GM21619 (cell line): ENCODE data around the gene GFOD2.
A peak's percentile ranks its signal among the peaks of the same experiment; 100 is the strongest.

Experiments
- ATAC-seq: cut with Tn5 transposase; IDR thresholded peaks from one replicate; pipeline ENCODE4 v1.9.1; 2021; ENCODE audit not compliant: unreplicated experiment

Gene GFOD2

GRCh38 chr16:67660564-67661028 lies 58.5 kb downstream of the GFOD2 start, which contains the start of gene PARD6A:
TSS of gene PARD6A (plus strand) at chr16:67660960. CDS start at chr16:67661039, 79 bp downstream.
- peak; percentile 70 for ATAC-seq

DNA sequence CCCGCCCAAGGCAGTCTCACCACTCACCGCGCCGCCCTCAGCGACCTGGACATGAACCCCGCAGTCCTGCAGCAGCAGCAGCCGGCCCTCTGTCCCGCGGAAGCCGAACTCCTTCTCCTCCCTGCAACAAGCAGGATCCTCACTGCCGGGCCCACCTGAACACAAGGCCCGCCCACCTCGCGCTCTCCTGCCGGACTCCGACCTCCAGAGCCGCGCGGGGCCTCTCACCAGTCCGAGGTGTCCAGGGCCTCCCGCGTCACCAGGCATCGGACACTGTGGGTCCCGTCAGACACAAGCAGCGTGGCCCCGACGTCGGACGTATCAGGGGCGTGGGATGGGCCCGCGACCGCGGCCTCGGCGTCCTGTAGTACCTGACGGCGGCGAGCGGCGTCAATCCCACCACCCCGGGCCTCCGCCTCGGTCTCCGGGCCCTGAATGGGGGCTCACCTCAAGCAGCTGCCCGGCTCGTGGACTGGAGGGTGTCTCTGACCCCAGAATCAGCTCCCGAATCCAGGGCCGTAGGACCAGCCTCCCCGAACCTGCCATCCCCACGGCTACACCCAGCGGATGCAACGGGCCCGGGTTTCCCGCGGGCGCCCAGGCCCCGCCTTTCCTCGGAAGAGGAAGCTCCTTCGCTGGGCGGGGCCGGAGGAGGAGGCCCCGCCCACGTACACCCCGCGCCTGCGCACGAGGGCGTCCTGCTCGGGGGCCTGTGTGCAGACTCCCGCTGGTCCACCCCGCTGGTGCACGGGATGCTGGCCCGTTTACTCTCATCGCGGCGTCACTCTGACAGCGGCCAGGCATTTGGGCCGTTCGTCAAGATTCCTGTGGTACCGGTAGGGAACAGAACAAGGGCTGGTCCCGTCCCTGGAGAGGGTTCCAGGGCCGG lies 59.2 kb downstream of the GFOD2 start, which contains the start of gene ACD:
TSS of gene ACD (minus strand) at position 586 of the 889 bp plus-strand sequence. CDS start at position 546, 40 bp downstream.
- ATAC-seq, result peak; percentile 49

DNA sequence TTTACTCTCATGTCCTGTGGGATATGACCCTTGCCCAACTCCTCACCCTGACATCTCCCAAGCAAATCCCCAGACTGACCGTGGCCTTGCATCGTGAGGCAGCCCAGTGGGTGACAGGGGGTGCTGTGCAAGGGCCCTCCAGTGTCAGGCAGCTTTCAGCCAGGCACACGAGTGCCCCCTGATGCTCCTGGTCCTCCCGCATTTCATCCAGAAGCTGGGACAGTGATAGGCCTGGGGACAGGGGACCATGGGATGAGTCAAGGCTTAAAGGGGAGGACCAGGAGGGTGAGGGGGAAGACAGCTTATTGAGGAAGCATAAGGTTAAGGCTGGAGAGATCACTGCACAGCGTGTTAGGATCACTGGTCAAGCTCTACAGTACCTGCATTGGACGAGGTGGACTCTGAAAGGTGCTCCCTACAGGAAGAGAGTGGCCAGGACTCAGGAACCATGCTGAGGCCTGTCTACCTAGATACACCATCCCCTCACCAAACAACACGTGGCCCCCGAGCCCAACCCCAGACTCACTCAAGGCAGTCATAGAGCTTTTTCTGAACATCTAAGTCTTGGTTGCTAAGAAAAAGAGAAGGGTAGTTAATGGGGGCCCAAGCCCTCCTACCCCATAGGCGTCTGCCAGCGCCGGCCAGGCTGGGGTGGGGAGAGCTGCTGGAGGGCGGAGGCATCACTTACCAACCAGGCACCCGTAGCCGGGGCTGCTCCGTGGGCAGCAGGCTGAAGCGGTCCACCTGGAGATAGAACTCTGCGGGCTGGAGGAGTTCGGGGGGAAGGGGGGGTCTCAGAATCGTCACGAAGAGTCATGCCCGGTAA lies 60.1 kb downstream of the GFOD2 start:
- ATAC-seq, result no peak

DNA sequence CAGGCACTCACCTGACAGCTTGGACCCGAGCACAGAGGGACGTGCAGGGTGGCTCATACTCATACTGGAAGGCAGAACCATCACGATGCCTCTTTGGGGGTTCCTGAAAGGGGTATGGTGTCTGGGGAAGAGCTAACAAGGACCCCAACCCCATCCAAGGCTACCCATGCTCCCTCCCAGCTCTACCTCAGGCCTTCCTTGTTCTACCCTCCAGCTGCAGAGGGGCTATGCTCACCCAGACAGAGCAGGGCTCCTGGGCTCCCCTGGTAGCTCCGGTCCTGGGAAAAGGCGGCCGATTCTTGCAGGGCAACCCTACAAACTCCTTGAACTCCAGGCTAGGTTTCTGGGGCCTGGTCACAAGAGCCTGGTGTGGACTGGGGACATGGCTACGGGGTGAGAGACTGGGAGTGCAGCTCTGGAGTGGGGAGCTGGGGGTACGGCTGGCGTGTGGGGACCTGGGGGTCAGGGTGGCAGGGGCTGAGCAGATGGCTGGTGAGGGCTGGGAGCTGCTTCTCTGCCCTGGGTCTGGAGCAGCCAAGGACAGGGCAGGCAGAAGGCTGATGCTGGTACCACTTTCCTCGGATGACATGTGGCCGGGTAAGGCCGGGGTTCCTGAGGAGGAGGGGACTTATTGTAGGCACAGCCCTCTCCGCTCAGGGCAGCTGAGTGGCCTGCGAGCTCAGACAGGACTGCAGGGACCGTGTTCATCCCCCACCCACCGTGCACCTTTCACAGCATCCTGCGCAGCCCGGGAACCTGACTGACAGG lies 61.2 kb downstream of the GFOD2 start:
- ATAC-seq, result no peak

- ATAC-seq, result no peak
These were observed 62.0 kb downstream of the GFOD2 start for GRCh38 chr16:67657017-67657608.

- no peak for ATAC-seq
These were observed 62.6 kb downstream of the GFOD2 start for GRCh38 chr16:67656344-67657016.

DNA sequence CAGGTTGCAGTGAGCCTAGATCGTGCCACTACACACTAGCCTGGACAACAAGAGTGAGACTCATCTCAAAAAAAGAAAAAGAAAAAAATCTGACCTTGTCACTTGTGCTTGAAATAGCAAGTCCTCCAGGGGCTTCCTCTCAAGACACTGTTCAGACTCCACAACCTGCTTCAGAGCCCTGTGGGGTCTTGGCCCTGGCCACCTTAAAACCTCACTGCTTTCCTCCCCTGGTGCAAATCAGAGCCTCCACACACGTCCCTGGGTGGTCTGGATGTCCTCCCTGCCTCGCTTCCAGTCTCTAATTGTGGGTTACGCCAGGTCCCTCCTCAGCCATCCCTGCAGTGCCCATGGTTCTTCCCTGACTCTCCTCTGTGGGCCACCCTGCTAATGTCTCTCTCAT lies 63.8 kb downstream of the GFOD2 start:
- no peak for ATAC-seq

DNA sequence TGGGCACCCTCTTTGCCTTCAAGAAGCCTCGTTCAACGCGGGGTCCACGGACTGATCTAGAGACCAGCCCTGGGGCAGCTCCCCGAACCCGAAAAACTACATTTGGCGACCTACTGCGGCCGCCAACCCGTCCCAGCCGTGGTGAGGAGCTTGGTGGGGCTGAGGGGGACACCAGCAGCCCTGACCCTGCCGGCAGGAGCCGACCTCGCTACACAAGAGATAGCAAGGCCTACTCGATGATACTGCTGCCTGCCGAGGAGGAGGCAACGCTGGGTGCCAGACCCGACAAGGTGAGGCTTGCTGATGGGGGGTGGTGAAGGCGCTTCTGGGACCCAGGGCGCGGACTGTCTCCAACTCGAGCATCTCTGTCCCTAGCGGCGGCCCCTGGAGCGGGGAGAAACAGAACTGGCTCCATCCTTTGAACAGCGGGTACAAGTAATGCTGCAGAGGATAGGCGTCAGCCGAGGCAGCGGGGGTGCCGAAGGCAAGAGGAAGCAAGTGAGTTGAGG lies 64.7 kb downstream of the GFOD2 start:
- ATAC-seq, result no peak

- ATAC-seq, result no peak
These were observed 65.2 kb downstream of the GFOD2 start for GRCh38 chr16:67653789-67654402.

DNA sequence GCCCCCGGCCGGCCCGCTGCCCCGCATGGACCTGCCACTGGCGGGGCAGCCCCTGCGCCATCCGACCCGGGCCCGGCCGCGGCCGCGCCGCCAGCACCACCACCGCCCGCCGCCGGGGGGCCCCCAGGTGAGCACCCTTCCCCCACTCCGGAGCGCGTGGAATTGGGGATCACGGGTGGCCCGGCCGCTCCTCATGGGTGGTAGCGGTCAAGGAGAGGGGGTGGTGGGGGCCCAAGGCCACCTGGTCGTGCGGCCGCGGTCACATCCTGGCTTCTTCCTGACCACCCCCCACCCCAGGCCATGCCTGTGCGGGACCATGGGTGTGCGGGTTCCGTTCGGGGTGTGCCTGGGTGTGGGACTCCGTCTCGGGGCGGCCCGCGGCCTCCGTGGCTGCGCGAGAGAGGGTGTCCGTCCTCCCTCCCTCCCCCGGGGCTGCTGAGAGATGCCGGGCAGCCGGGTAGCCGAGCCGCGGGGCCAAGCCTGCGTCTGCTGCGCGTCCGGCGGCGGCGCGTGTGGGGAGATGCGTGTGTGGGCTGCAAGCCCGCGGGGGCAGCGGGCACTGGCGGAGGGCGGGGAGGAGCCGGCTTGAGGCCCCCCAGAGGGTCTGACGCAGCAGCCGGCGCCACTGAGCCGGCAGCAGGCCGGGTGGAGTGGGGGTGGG lies 65.9 kb downstream of the GFOD2 start:
- no peak for ATAC-seq

- ATAC-seq, result no peak
These were observed 66.5 kb downstream of the GFOD2 start for GRCh38 chr16:67652578-67653127.

DNA sequence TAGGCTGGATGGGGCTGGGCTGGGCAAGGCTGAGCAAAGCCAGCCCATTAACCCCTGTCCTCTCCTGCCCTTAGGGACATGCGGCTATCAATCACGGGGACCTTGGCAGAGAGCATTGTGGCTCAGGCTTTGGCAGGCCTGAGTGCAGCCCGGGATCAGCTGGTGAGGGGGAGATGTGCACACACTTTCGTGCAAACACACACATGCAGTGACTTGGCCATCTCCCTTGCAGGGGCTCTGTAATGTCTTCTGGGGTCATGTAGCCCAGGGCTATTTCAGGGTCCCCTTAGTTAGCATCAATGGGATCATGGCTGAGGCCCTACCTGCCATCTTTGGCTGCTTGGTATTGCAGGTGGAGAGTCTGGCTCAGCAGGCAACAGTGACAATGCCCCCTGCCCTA lies 67.3 kb downstream of the GFOD2 start:
- ATAC-seq, result no peak

DNA sequence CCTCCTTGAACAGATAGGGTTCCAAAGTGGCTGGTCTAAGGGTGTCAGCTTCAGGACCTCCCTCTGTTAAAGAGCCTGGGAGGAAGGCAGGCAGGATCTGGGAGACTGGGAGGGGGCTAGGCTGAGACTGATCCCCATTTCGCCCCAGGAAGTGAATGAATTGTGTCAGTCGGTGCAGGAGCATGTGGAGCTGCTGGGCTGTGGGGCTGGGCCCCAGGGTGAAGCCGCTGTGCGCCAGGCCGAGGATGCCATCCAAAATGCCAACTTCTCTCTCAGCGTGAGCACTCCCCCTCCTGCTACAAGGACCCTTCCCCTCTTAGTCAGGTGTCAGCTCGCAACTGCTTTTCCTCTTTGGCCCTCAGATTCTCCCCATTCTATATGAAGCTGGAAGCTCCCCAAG lies 68.1 kb downstream of the GFOD2 start:
- ATAC-seq, result no peak

- no peak for ATAC-seq
These were observed 69.1 kb downstream of the GFOD2 start for GRCh38 chr16:67650023-67650422.

DNA sequence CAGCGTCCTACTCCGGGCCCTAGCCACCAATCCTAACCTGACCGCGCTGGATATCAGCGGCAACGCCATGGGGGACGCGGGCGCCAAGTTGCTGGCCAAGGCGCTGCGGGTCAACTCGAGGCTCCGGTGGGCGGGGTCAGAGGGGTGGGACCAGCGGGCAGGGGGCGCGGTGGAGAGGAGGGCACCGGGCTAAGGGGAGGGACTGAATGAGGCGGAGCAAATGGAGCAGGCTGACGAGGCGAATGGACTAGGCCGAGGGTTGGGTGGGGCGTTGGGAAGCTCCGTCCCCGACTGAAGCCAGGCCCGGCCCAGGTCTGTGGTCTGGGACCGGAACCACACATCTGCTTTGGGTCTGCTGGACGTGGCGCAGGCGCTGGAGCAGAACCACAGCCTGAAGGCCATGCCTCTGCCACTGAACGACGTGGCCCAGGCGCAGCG lies 69.6 kb downstream of the GFOD2 start:
- ATAC-seq, result no peak

- ATAC-seq, result no peak
These were observed 70.2 kb downstream of the GFOD2 start for GRCh38 chr16:67648764-67649407.

DNA sequence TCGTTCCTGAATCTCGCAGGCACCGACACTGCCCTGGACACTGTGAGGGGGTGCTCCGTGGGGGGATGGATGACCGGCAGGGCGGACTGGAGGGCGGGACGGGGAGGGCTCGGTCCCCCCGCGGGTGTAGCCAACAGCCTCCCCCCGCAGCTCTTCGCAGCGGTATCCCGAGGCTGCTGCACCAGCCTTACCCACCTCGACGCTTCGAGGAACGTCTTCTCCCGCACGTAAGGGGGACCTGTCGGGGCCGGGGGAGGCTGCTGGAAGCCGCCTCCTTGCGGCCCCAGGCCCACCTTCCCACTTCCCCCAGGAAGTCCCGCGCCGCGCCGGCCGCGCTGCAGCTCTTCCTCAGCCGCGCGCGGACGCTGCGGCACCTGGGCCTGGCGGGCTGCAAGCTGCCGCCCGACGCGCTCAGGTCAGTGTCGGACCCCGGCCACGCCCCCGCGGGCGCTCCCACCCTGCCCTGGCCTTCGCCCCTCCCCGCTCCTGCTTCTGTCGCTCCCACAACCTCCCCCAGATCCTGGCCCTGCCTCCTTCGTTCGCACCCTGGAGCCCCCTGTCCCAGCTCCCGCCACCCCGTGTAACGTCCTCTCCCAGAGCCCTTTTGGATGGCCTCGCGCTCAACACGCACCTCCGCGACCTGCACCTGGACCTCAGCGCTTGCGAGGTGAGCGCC lies 70.9 kb downstream of the GFOD2 start:
- no peak for ATAC-seq
